Suprapubic skin (tissue), 4 donors: Measurements from ENCODE around the gene WDR91. TPM values are rescaled to one million over a fixed set of nuclear protein-coding genes. Genes with fewer than 3 reads are reported as not detected.

Source experiments
- DNase-seq, 2 donors: peaks; one replicate each; pipeline ENCODE4 v3.0.0-alpha.2; 2019; ENCODE audit warnings: low spot score in 2 of 2
- H3K27ac ChIP-seq: fragments of 200-600 bp; sonication (generic); one replicate; pipeline ENCODE4 v1.5.1; 2019
- H3K27me3 ChIP-seq: fragments of 200-600 bp; sonication (generic); one replicate; pipeline ENCODE4 v1.5.1; 2019
- H3K36me3 ChIP-seq: fragments of 200-600 bp; sonication (generic); one replicate; pipeline ENCODE4 v1.5.1; 2019
- H3K4me1 ChIP-seq: fragments of 200-600 bp; sonication (generic); one replicate; pipeline ENCODE4 v1.5.1; 2019
- H3K4me3 ChIP-seq: fragments of 200-600 bp; sonication (generic); one replicate; pipeline ENCODE4 v1.5.1; 2019; ENCODE audit warnings: mild to moderate bottlenecking
- H3K9me3 ChIP-seq: fragments of 200-600 bp; sonication (generic); one replicate; pipeline ENCODE4 v1.5.1; 2019
- EP300 ChIP-seq: sonication (generic); formaldehyde crosslinking; IDR thresholded peaks from one replicate; pipeline ENCODE4 v1.6.1; 2017; ENCODE audit warnings: antibody characterized with exemption
- POLR2A ChIP-seq, 2 donors: fragments of 450-650 bp; IDR thresholded peaks; one replicate each; pipeline ENCODE4 v1.6.1; 2017; ENCODE audit warnings: antibody characterized with exemption in 2 of 2, mild to moderate bottlenecking in 2 of 2, moderate library complexity in 2 of 2
- POLR2AphosphoS5 ChIP-seq, 3 donors: sonication (generic); formaldehyde crosslinking; IDR thresholded peaks; one replicate each; pipeline ENCODE4 v1.6.1; 2017; ENCODE audit warnings: antibody characterized with exemption in 3 of 3
- WGBS: methylation state at CpG from one replicate; pipeline ENCODE4 v1.1.5; 2018; 5-methylcytosine and 5-hydroxymethylcytosine counted together
- total RNA-seq, 4 donors: library from RNA; depleted of rRNA; stranded (reverse); fragments of >200 nt; gene quantifications; one replicate each; pipeline ENCODE4 v1.1.0, GENCODE V29; 2016
- TF ChIP-seq, protein P1 (sequence below), 2 donors: fragments of 200-600 bp in 1 of 2; fragments of 450-650 bp in 1 of 2; sonication (generic) in 1 of 2; IDR thresholded peaks; one replicate each; pipeline ENCODE4 v1.5.1; 2016 to 2019; ENCODE audit warnings: antibody characterized with exemption in 2 of 2, mild to moderate bottlenecking in 1 of 2, moderate library complexity in 1 of 2

The WDR91 gene
- total RNA-seq, 4 donors from 2014 or later: 18.1 to 38.9 (median 29.4) TPM

DNA sequence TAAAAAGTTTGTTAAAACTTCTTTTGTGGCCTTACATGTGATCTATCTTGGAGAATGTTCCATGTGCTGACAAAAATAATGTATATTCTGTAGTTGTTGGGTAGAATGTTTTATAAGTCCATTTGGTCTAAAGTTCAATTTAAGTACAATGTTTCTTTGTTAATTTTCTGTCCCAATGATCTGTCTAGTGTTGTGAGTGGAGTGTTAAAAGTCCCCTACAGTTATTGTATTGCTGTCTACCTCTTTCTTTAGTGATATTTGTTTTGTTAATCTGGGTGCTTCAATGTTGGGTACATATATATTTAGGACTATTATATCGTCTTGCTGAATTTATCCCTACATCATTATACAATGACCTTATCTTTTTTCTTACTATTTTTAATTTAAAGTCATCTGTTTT, 56.6 kb downstream of the WDR91 start:
- WGBS: 100% methylated on average over 1 of the region's 1 CpG
- no peak overlapping the region for H3K4me3 ChIP-seq
- H3K4me1 ChIP-seq: peaks cover 12% of the 10 kb centered on the region
- peaks cover 14% of the 10 kb centered on the region for H3K9me3 ChIP-seq
- no peak for DNase-seq
- H3K27me3 ChIP-seq: no peaks in the 10 kb centered on the region
- no peak overlapping the region for H3K27ac ChIP-seq
- TF ChIP-seq POLR2AphosphoS5 (IDR thresholded peaks at IDR 0.05): no peak
- TF ChIP-seq, protein P1, sequence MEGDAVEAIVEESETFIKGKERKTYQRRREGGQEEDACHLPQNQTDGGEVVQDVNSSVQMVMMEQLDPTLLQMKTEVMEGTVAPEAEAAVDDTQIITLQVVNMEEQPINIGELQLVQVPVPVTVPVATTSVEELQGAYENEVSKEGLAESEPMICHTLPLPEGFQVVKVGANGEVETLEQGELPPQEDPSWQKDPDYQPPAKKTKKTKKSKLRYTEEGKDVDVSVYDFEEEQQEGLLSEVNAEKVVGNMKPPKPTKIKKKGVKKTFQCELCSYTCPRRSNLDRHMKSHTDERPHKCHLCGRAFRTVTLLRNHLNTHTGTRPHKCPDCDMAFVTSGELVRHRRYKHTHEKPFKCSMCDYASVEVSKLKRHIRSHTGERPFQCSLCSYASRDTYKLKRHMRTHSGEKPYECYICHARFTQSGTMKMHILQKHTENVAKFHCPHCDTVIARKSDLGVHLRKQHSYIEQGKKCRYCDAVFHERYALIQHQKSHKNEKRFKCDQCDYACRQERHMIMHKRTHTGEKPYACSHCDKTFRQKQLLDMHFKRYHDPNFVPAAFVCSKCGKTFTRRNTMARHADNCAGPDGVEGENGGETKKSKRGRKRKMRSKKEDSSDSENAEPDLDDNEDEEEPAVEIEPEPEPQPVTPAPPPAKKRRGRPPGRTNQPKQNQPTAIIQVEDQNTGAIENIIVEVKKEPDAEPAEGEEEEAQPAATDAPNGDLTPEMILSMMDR (IDR thresholded peaks at IDR 0.05): no peak
- TF ChIP-seq POLR2A (IDR thresholded peaks at IDR 0.05): no peak
- no peak for TF ChIP-seq EP300
- no peaks in the 10 kb centered on the region for H3K36me3 ChIP-seq

DNA sequence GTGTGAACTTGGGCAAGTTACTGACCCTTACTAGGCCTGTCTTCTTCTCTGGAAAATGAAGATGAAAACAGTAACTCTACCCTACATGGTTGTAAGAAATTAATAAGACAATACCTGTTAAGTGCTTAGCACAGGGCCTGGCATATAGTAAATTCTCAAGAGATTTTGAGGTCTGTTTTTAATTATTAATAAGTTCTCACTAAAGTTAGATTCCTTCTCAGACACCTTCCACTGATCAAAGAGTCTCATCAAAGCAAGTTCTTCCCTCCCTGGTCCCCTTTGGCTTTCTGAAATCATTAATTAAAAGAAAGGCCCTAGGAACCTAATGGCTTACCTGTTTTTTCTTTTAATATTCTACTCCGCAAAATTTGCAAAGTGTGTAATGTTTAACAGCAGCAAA, 58.9 kb downstream of the WDR91 start:
- 92% methylated on average over 1 of the region's 1 CpG for WGBS
- no peak overlapping the region for H3K27ac ChIP-seq
- no peak overlapping the region for H3K4me3 ChIP-seq

DNA sequence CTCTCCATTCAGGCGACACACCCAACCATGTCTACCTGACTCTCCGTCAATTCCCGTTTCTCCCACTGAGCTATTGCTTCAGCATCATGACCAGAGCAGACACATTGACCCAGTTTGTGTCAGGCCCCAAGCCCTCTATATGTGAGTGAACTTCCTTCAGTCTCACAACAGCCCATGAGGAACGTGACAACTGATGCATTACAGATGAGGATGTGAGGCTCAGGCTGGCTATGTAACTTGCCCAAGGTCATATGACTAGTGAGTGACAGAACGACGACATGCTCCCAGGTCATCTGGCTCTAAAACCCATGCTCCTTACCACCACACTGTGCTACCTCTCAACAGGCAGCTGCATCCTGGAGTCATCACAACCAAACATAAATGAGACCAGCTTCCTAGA, 59.8 kb downstream of the WDR91 start:
- peaks cover 11% of the 10 kb centered on the region for H3K9me3 ChIP-seq
- H3K27me3 ChIP-seq: no peaks in the 10 kb centered on the region
- no peak overlapping the region for H3K4me3 ChIP-seq
- H3K36me3 ChIP-seq: no peaks in the 10 kb centered on the region
- no peak for DNase-seq
- H3K4me1 ChIP-seq: peaks cover 12% of the 10 kb centered on the region
- WGBS: 81% methylated on average over 6 of the region's 6 CpGs
- TF ChIP-seq POLR2A (IDR thresholded peaks at IDR 0.05) (no peak), POLR2AphosphoS5 (IDR thresholded peaks at IDR 0.05) (no peak), EP300 (no peak)
- TF ChIP-seq, protein P1 (IDR thresholded peaks at IDR 0.05): no peak
- H3K27ac ChIP-seq: no peak overlapping the region

More for the DNA sequence above, 58.9 kb downstream of the WDR91 start:
- no peak for DNase-seq
- Histone ChIP-seq H3K4me1 (peaks cover 8% of the 10 kb centered on the region), H3K27me3 (no peaks in the 10 kb centered on the region), H3K9me3 (peaks cover 14% of the 10 kb centered on the region), H3K36me3 (no peaks in the 10 kb centered on the region)
- no peak for TF ChIP-seq POLR2AphosphoS5 (IDR thresholded peaks at IDR 0.05)
- no peak for TF ChIP-seq EP300
- no peak for TF ChIP-seq POLR2A (IDR thresholded peaks at IDR 0.05)
- TF ChIP-seq, protein P1 (IDR thresholded peaks at IDR 0.05): no peak

DNA sequence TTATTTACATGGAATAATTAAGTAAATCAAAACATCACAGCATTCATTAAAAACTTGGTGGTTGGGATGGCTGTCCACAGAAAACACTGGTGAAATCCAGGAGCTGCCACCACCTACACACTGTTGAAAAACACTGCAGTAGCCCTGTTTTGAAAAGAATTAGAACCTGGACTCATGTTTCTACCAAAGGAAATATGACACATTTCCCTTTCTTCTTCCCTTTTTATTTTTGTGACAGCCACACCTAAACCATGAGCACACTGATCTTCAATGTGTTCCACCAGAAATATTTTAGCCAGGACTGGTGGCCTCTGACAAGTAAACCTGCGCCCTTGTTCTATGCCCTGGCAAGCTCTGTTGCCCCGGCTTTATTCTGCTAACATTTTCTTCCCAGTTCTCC, 60.2 kb downstream of the WDR91 start:
- no peak overlapping the region for H3K4me3 ChIP-seq
- no peaks in the 10 kb centered on the region for H3K27me3 ChIP-seq
- no peaks in the 10 kb centered on the region for H3K36me3 ChIP-seq
- TF ChIP-seq POLR2AphosphoS5 (IDR thresholded peaks at IDR 0.05) (no peak), EP300 (no peak), POLR2A (IDR thresholded peaks at IDR 0.05) (no peak)
- TF ChIP-seq, protein P1 (IDR thresholded peaks at IDR 0.05): no peak
- no peak for DNase-seq
- WGBS: 72% methylated on average over 2 of the region's 2 CpGs
- peaks cover 8% of the 10 kb centered on the region for H3K9me3 ChIP-seq
- peaks cover 12% of the 10 kb centered on the region for H3K4me1 ChIP-seq
- H3K27ac ChIP-seq: peak overlapping the region; percentile 50

DNA sequence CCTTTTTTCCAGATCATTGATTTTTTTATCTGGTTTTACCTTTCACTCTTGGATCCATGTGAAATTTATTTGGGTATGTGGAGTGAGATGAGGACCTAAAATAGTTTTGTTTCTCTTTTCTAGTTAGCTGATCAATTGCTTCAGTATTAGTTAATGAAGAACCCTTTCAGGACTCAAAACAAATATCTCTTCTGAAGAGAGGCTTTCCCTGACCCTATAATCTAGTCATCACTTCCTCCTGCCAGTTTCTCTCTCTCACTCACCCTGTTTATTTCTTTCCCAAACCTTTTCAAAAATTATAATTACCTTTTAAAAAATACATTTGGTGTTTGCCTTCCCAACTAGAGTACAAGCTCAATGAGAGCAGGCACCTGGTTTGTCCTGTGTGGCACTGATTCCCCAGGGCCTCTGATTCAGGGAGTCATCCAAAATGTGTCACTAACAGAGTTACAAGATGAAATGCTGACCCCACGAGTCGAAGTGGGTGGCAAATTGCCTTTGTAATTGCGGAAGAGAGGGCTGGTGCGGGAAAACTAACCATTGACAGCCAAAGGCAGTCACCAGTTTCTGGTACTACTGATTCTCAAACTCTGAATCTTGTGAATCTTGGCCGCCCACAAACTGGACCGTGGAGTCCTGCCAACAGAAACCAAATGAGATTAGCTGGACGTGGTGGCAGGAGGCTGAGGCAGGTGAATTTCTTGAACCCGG, 61.1 kb downstream of the WDR91 start:
- H3K9me3 ChIP-seq: no peaks in the 10 kb centered on the region
- DNase-seq: no peak
- peak overlapping the region; percentile 49 for H3K4me3 ChIP-seq
- TF ChIP-seq POLR2A (IDR thresholded peaks at IDR 0.05): no peak
- TF ChIP-seq, protein P1 (IDR thresholded peaks at IDR 0.05): no peak
- TF ChIP-seq EP300: no peak
- TF ChIP-seq POLR2AphosphoS5 (IDR thresholded peaks at IDR 0.05): no peak
- H3K4me1 ChIP-seq: peaks cover 12% of the 10 kb centered on the region
- no peaks in the 10 kb centered on the region for H3K36me3 ChIP-seq
- H3K27me3 ChIP-seq: no peaks in the 10 kb centered on the region
- peak overlapping the region; percentile 50 for H3K27ac ChIP-seq
- WGBS: 61% methylated on average over 8 of the region's 8 CpGs
